IMR-90 (cell line): Measurements from ENCODE around the gene PSMA4.
"Not testable (repeated sequence)": the region's sequence is repeated elsewhere in the genome, so short reads cannot be mapped to it uniquely, and the experiment has no call there.

Experiments
- CEBPB ChIP-seq: IDR thresholded peaks from 2 replicates; pipeline ENCODE4 v1.6.1; 2012; ENCODE audit warnings: low read depth, low read length, improper control_type of control experiment
- CTCF ChIP-seq: conservative IDR thresholded peaks from 2 replicates; pipeline ENCODE4 v1.5.1; 2012; ENCODE audit warnings: mild to moderate bottlenecking, low read depth, low read length, improper control_type of control experiment
- ELK1 ChIP-seq: fragments of 150-350 bp; IDR thresholded peaks from 2 replicates; pipeline ENCODE4 v1.6.1; 2016; ENCODE audit warnings: low read depth, mild to moderate bottlenecking, low read length, moderate library complexity, borderline replicate concordance
- MAZ ChIP-seq: IDR thresholded peaks from 2 replicates; pipeline ENCODE4 v1.6.1; 2012; ENCODE audit warnings: low read depth, mild to moderate bottlenecking, low read length, improper control_type of control experiment, moderate library complexity, borderline replicate concordance
- MXI1 ChIP-seq: IDR thresholded peaks from 2 replicates; pipeline ENCODE4 v1.6.1; 2012; ENCODE audit warnings: low read depth, mild to moderate bottlenecking, low read length, moderate library complexity, borderline replicate concordance
- NFE2L2 ChIP-seq: fragments of 150-350 bp; IDR thresholded peaks from 2 replicates; pipeline ENCODE4 v1.6.1; 2016; ENCODE audit warnings: low read depth, mild to moderate bottlenecking, low read length
- POLR2A ChIP-seq: IDR thresholded peaks from 2 replicates; pipeline ENCODE4 v1.6.1; 2012; ENCODE audit warnings: mild to moderate bottlenecking, low read depth, low read length
- SMC3 ChIP-seq: fragments of 150-350 bp; IDR thresholded peaks from 2 replicates; pipeline ENCODE4 v1.6.1; 2016; ENCODE audit warnings: low read depth, mild to moderate bottlenecking, antibody characterized with exemption, low read length, moderate library complexity
- USF2 ChIP-seq: fragments of 150-350 bp; IDR thresholded peaks from 2 replicates; pipeline ENCODE4 v1.6.1; 2017; ENCODE audit warnings: mild to moderate bottlenecking, antibody characterized with exemption, low read length, low read depth

- TF ChIP-seq CTCF, USF2, POLR2A, ELK1, SMC3, MAZ, CEBPB, MXI1, NFE2L2: not testable (repeated sequence)
These were observed 20.0 kb downstream of the PSMA4 start for GRCh38 chr15:78560201-78560600.
